ENCODE data around the gene SLC10A7.

SLC10A7 gene

GRCh38 chr4:146283758-146284651 lies 237.7 kb downstream of the SLC10A7 start:
- no peak overlapping the region for H3K4me3 ChIP-seq (ENCODE audit: low read depth, low read length)
- no peak for DNase-seq (ENCODE audit: low read depth)
- TF ChIP-seq POLR2A (IDR thresholded peaks at IDR 0.05; ENCODE audit: extremely low read depth, insufficient read length) (no peak), MYC (IDR thresholded peaks at IDR 0.05; ENCODE audit: low read depth, low read length) (no peak), MAX (IDR thresholded peaks at IDR 0.05; ENCODE audit: low read depth, low read length) (no peak), CTCF (IDR thresholded peaks at IDR 0.05; ENCODE audit: low read depth, low read length) (no peak)

- DNase-seq (ENCODE audit: low read depth), result no peak
- no peak overlapping the region for H3K4me3 ChIP-seq (ENCODE audit: low read depth, low read length)
- no peak for TF ChIP-seq MYC (IDR thresholded peaks at IDR 0.05; ENCODE audit: low read depth, low read length)
Measured at GRCh38 chr4:146282657-146283056, 239.1 kb downstream of the SLC10A7 start.

- no peak for DNase-seq (ENCODE audit: low read depth)
- TF ChIP-seq MAX (IDR thresholded peaks at IDR 0.05; ENCODE audit: low read depth, low read length), result no peak
- no peak for TF ChIP-seq MYC (IDR thresholded peaks at IDR 0.05; ENCODE audit: low read depth, low read length)
- TF ChIP-seq CTCF (IDR thresholded peaks at IDR 0.05; ENCODE audit: low read depth, low read length), result no peak
- no peak for TF ChIP-seq POLR2A (IDR thresholded peaks at IDR 0.05; ENCODE audit: extremely low read depth, insufficient read length)
Measured at GRCh38 chr4:146278986-146279385, 242.8 kb downstream of the SLC10A7 start.

GRCh38 chr4:146275370-146275769 lies 246.4 kb downstream of the SLC10A7 start:
- DNase-seq (ENCODE audit: low read depth), result no peak
- TF ChIP-seq MAX (IDR thresholded peaks at IDR 0.05; ENCODE audit: low read depth, low read length), result no peak

More at GRCh38 chr4:146278986-146279385, 242.8 kb downstream of the SLC10A7 start:
- no peak overlapping the region for H3K4me3 ChIP-seq (ENCODE audit: low read depth, low read length)

GRCh38 chr4:146274774-146275173 lies 247.0 kb downstream of the SLC10A7 start:
- no peak overlapping the region for H3K4me3 ChIP-seq (ENCODE audit: low read depth, low read length)
- TF ChIP-seq POLR2A (IDR thresholded peaks at IDR 0.05; ENCODE audit: extremely low read depth, insufficient read length) (no peak), MYC (IDR thresholded peaks at IDR 0.05; ENCODE audit: low read depth, low read length) (no peak), CTCF (IDR thresholded peaks at IDR 0.05; ENCODE audit: low read depth, low read length) (no peak), MAX (IDR thresholded peaks at IDR 0.05; ENCODE audit: low read depth, low read length) (no peak)
- no peak for DNase-seq (ENCODE audit: low read depth)

More at GRCh38 chr4:146275370-146275769, 246.4 kb downstream of the SLC10A7 start:
- H3K4me3 ChIP-seq (ENCODE audit: low read depth, low read length), result no peak overlapping the region

GRCh38 chr4:146273204-146273901 lies 248.4 kb downstream of the SLC10A7 start:
- H3K4me3 ChIP-seq (ENCODE audit: low read depth, low read length), result no peak overlapping the region
- TF ChIP-seq POLR2A (IDR thresholded peaks at IDR 0.05; ENCODE audit: extremely low read depth, insufficient read length), result no peak
- no peak for TF ChIP-seq CTCF (IDR thresholded peaks at IDR 0.05; ENCODE audit: low read depth, low read length)
- TF ChIP-seq MAX (IDR thresholded peaks at IDR 0.05; ENCODE audit: low read depth, low read length), result no peak
- no peak for TF ChIP-seq MYC (IDR thresholded peaks at IDR 0.05; ENCODE audit: low read depth, low read length)
- DNase-seq (ENCODE audit: low read depth), result no peak
